Keratinocyte (primary cell): Measurements from ENCODE around the gene ASL. TPM values are rescaled to one million over a fixed set of nuclear protein-coding genes. Genes with fewer than 3 reads are reported as not detected.

ENCODE experiments used
- DNase-seq: peaks from one replicate; pipeline ENCODE4 v3.0.0-alpha.2; 2011; ENCODE audit warnings: low read depth, missing footprints, low spot score
- FAIRE-seq: peaks from 2 replicates; lab custom pipeline; 2011; peaks lifted over from hg19 to GRCh38; lab: Jason Lieb, UNC
- H2AFZ ChIP-seq: 2 replicates; pipeline ENCODE4 v1.6.0; 2012; ENCODE audit warnings: low read length, control low read depth, inconsistent platforms; ENCODE audit not compliant: control insufficient read depth
- H3K27ac ChIP-seq: 2 replicates; pipeline ENCODE4 v1.5.1; 2011; ENCODE audit warnings: low read length; ENCODE audit not compliant: control insufficient read depth, insufficient read depth
- H3K27me3 ChIP-seq: 3 replicates; pipeline ENCODE4 v1.6.0; 2011; ENCODE audit warnings: low read length; ENCODE audit not compliant: control insufficient read depth, insufficient read depth; ENCODE audit errors: extremely low read depth
- H3K36me3 ChIP-seq, 2 experiments: 2 replicates in 1 of 2; 3 replicates in 1 of 2; pipeline ENCODE4 v1.5.1; 2011; ENCODE audit warnings: low read length in 2 of 2, mild to moderate bottlenecking in 1 of 2; ENCODE audit not compliant: control insufficient read depth in 2 of 2, insufficient read depth in 2 of 2; ENCODE audit errors: extremely low read depth in 1 of 2
- H3K4me1 ChIP-seq: 3 replicates; pipeline ENCODE4 v1.5.1; 2011; ENCODE audit warnings: low read length; ENCODE audit not compliant: control insufficient read depth, insufficient read depth; ENCODE audit errors: extremely low read depth
- H3K4me2 ChIP-seq: 3 replicates; pipeline ENCODE4 v1.6.0; 2011; ENCODE audit warnings: low read depth, low read length; ENCODE audit not compliant: control insufficient read depth, insufficient read depth; ENCODE audit errors: extremely low read depth
- H3K4me3 ChIP-seq, 3 experiments: fragments of 200-600 bp in 1 of 3; sonication (generic) in 1 of 3; 2 replicates in 2 of 3; 3 replicates in 1 of 3; pipeline ENCODE4 v1.5.1; 2011 to 2016; ENCODE audit warnings: low read length in 3 of 3, mild to moderate bottlenecking in 3 of 3, control low read depth in 2 of 3, inconsistent platforms in 1 of 3, low read depth in 1 of 3, mixed read lengths in 1 of 3, mixed run types in 1 of 3, moderate library complexity in 1 of 3; ENCODE audit not compliant: control insufficient read depth in 2 of 3, insufficient read depth in 2 of 3; ENCODE audit errors: extremely low read depth in 1 of 3
- H3K79me2 ChIP-seq: 2 replicates; pipeline ENCODE4 v1.6.0; 2012; ENCODE audit warnings: low read length; ENCODE audit not compliant: control insufficient read depth, insufficient read depth
- H3K9ac ChIP-seq: 3 replicates; pipeline ENCODE4 v1.6.0; 2011; ENCODE audit warnings: low read length; ENCODE audit not compliant: control insufficient read depth, insufficient read depth; ENCODE audit errors: extremely low read depth
- H3K9me1 ChIP-seq: 3 replicates; pipeline ENCODE4 v1.6.0; 2011; ENCODE audit warnings: low read length; ENCODE audit not compliant: control insufficient read depth, insufficient read depth; ENCODE audit errors: extremely low read depth
- H3K9me3 ChIP-seq: 2 replicates; pipeline ENCODE4 v1.5.1; 2012; ENCODE audit warnings: low read depth, low read length; ENCODE audit not compliant: control insufficient read depth
- H4K20me1 ChIP-seq: 3 replicates; pipeline ENCODE4 v1.6.0; 2011; ENCODE audit warnings: low read length; ENCODE audit not compliant: control insufficient read depth, insufficient read depth; ENCODE audit errors: extremely low read depth
- CTCF ChIP-seq, 3 experiments: IDR thresholded peaks in 1 of 3; conservative IDR thresholded peaks in 1 of 3; optimal IDR thresholded peaks in 1 of 3; 2 replicates in 2 of 3; 3 replicates in 1 of 3; pipeline versions ENCODE3 to v1.5.1; 2011; ENCODE audit warnings: low read length in 3 of 3, mild to moderate bottlenecking in 3 of 3, moderate library complexity in 2 of 3, control low read depth in 1 of 3, inconsistent platforms in 1 of 3; ENCODE audit not compliant: insufficient read depth in 2 of 3; ENCODE audit errors: extremely low read depth in 1 of 3
- EZH2 ChIP-seq: IDR thresholded peaks from one replicate; pipeline ENCODE4 v1.6.1; 2012; ENCODE audit warnings: inconsistent platforms, mild to moderate bottlenecking, low read length, moderate library complexity
- dilution Hi-C: fragments of 300-500 bp; cut with MboI; formaldehyde crosslinking; loops from one replicate; pipeline ENCODE4 v1.7.0; 2020; ENCODE audit warnings: low sequenced_read_pairs; ENCODE audit not compliant: extremely low pct_ligation_motif_present
- polyA plus RNA-seq, 5 experiments: library from polyadenylated mRNA; depleted of rRNA in 3 of 5; stranded (reverse) in 3 of 5; stranded (forward) in 1 of 5; unstranded in 1 of 5; fragments of >200 nt; gene quantifications; 1 replicate in 1 of 5; 2 replicates in 3 of 5; 3 replicates in 1 of 5; pipeline versions ENCODE4 v1.2.1 to v1.2.3, GENCODE V29; 2011 to 2012; ENCODE audit warnings: missing spikeins in 2 of 5, low read depth in 1 of 5, low replicate concordance in 1 of 5

Gene ASL
- polyA plus RNA-seq, 1 donor (not counting 4 experiments of a cell fraction or from before 2014, with no cell fraction given): 24.4 TPM

GRCh38 chr7:66088861-66089838 lies 13.5 kb downstream of the ASL start:
- no peaks in the 10 kb centered on the region for H4K20me1 ChIP-seq
- no peak overlapping the region for H2AFZ ChIP-seq
- no peaks in the 10 kb centered on the region for H3K9me1 ChIP-seq
- no peaks in the 10 kb centered on the region for H3K27me3 ChIP-seq
- no peak for FAIRE-seq
- H3K36me3 ChIP-seq: peaks cover 0 to 13% of the 10 kb centered on the region in 2 experiments
- no peak for DNase-seq
- TF ChIP-seq CTCF (optimal IDR thresholded peaks at IDR 0.05 in 1 of 3, IDR thresholded peaks at IDR 0.05 in 1 of 3, conservative IDR thresholded peaks at IDR 0.05 in 1 of 3; ENCODE audit: extremely low read depth in 1 of 3, insufficient read depth in 2 of 3, low read length in 3 of 3) (no peak), EZH2 (no peak)
- no peak overlapping the region for H3K27ac ChIP-seq
- no peaks in the 10 kb centered on the region for H3K79me2 ChIP-seq
- no peak overlapping the region for H3K4me3 ChIP-seq
- H3K9ac ChIP-seq: no peak overlapping the region
- no peaks in the 10 kb centered on the region for H3K9me3 ChIP-seq
- H3K4me1 ChIP-seq: no peaks in the 10 kb centered on the region
- dilution Hi-C loops: no loop called here
- no peak overlapping the region for H3K4me2 ChIP-seq

- DNase-seq: no peak
- Histone ChIP-seq H3K9ac (no peak overlapping the region), H3K27ac (no peak overlapping the region), H4K20me1 (no peaks in the 10 kb centered on the region), H3K4me2 (no peak overlapping the region), H3K79me2 (no peaks in the 10 kb centered on the region), H3K27me3 (no peaks in the 10 kb centered on the region), H3K4me3 (no peak overlapping the region), H2AFZ (no peak overlapping the region), H3K9me3 (no peaks in the 10 kb centered on the region), H3K4me1 (no peaks in the 10 kb centered on the region), H3K36me3 (peaks cover 0 to 5% of the 10 kb centered on the region in 2 experiments), H3K9me1 (no peaks in the 10 kb centered on the region)
- dilution Hi-C loops: no loop called here
- TF ChIP-seq CTCF (optimal IDR thresholded peaks at IDR 0.05 in 1 of 3, IDR thresholded peaks at IDR 0.05 in 1 of 3, conservative IDR thresholded peaks at IDR 0.05 in 1 of 3; ENCODE audit: extremely low read depth in 1 of 3, insufficient read depth in 2 of 3, low read length in 3 of 3) (no peak), EZH2 (no peak)
- no peak for FAIRE-seq
These were observed 17.0 kb downstream of the ASL start for GRCh38 chr7:66092654-66093053.
